HEK293 (cell line): ENCODE data around the gene GIT1.

Source experiments
- CTCF ChIA-PET: fragments of 350-600 bp; formaldehyde crosslinking; extraction: SDS; loops from one replicate; lab custom pipeline; 2021; ENCODE audit warnings: antibody characterized with exemption; lab: Yijun Ruan, JAX
- POLR2A ChIA-PET: fragments of 300-600 bp; formaldehyde crosslinking; extraction: SDS; loops from one replicate; lab custom pipeline; 2020; ENCODE audit warnings: antibody characterized with exemption, inconsistent platforms; lab: Yijun Ruan, JAX
- H3K27ac ChIP-seq: fragments of 200-500 bp; sonication (Bioruptor generic); 2 replicates; pipeline ENCODE4 v1.5.1; 2014; ENCODE audit warnings: low read depth, low read length, control low read depth, inconsistent platforms; ENCODE audit errors: extremely low read depth
- H3K36me3 ChIP-seq, 2 experiments: fragments of 200-500 bp in 1 of 2; sonication (Bioruptor generic) in 1 of 2; 1 replicate in 1 of 2; 2 replicates in 1 of 2; pipeline ENCODE4 v1.5.1; 2014 to 2017; ENCODE audit warnings: inconsistent platforms in 2 of 2, low read length in 2 of 2; ENCODE audit not compliant: control insufficient read depth in 2 of 2, insufficient read depth in 1 of 2
- H3K4me1 ChIP-seq: fragments of 200-500 bp; sonication (Bioruptor generic); 2 replicates; pipeline ENCODE4 v1.5.1; 2014; ENCODE audit warnings: mild to moderate bottlenecking, low read length, inconsistent platforms; ENCODE audit not compliant: control insufficient read depth, insufficient read depth
- H3K4me3 ChIP-seq: 2 replicates; pipeline ENCODE4 v1.5.1; 2011; ENCODE audit warnings: low read depth, mild to moderate bottlenecking, control low read depth, low read length, moderate library complexity
- H3K9me3 ChIP-seq: fragments of 200-500 bp; sonication (Bioruptor generic); 2 replicates; pipeline ENCODE4 v1.5.1; 2014; ENCODE audit warnings: low read depth, low read length, inconsistent platforms; ENCODE audit not compliant: control insufficient read depth, insufficient read depth
- KLF8 ChIP-seq: fragments of 450-650 bp; formaldehyde crosslinking; IDR thresholded peaks from 2 replicates; pipeline ENCODE4 v1.5.1; 2016; ENCODE audit warnings: missing biosample characterization, missing genetic modification characterization
- RBAK ChIP-seq: fragments of 450-650 bp; formaldehyde crosslinking; IDR thresholded peaks from 2 replicates; pipeline ENCODE4 v1.5.1; 2016; ENCODE audit warnings: missing biosample characterization, missing genetic modification characterization
- SALL2 ChIP-seq: fragments of 450-650 bp; formaldehyde crosslinking; IDR thresholded peaks from 2 replicates; pipeline ENCODE4 v1.5.0; 2017; ENCODE audit warnings: missing biosample characterization, mild to moderate bottlenecking, missing genetic modification characterization, borderline replicate concordance
- SCRT1 ChIP-seq: fragments of 450-650 bp; formaldehyde crosslinking; IDR thresholded peaks from 2 replicates; pipeline ENCODE4 v1.5.1; 2016; ENCODE audit warnings: missing biosample characterization, missing genetic modification characterization, borderline replicate concordance
- SETDB1 ChIP-seq: IDR thresholded peaks from one replicate; pipeline ENCODE4 v1.6.1; 2017; ENCODE audit warnings: mild to moderate bottlenecking, low read length, moderate library complexity, mixed read lengths; ENCODE audit not compliant: insufficient read length
- TCF7L2 ChIP-seq: IDR thresholded peaks from 2 replicates; pipeline ENCODE4 v1.6.1; 2011; ENCODE audit warnings: low read depth, mild to moderate bottlenecking, inconsistent platforms, low read length, moderate library complexity, borderline replicate concordance
- ZFP37 ChIP-seq: fragments of 450-650 bp; formaldehyde crosslinking; IDR thresholded peaks from 2 replicates; pipeline ENCODE4 v1.5.1; 2016; ENCODE audit warnings: missing biosample characterization, missing genetic modification characterization
- ZNF24 ChIP-seq: fragments of 450-650 bp; formaldehyde crosslinking; IDR thresholded peaks from 2 replicates; pipeline ENCODE4 v1.5.1; 2016; ENCODE audit warnings: missing biosample characterization, missing genetic modification characterization
- ZNF366 ChIP-seq: fragments of 450-650 bp; formaldehyde crosslinking; conservative IDR thresholded peaks from 2 replicates; pipeline ENCODE4 v1.5.1; 2016; ENCODE audit warnings: missing biosample characterization, missing genetic modification characterization
- ZNF514 ChIP-seq: fragments of 450-650 bp; formaldehyde crosslinking; IDR thresholded peaks from 2 replicates; pipeline ENCODE4 v1.5.1; 2016; ENCODE audit warnings: missing biosample characterization, missing genetic modification characterization
- ZNF596 ChIP-seq: fragments of 450-650 bp; IDR thresholded peaks from 2 replicates; pipeline ENCODE4 v1.5.0; 2018; ENCODE audit warnings: missing biosample characterization, mild to moderate bottlenecking, missing genetic modification characterization, moderate library complexity
- ZNF654 ChIP-seq: fragments of 450-650 bp; formaldehyde crosslinking; IDR thresholded peaks from 2 replicates; pipeline ENCODE4 v1.5.1; 2016; ENCODE audit warnings: low read depth, missing biosample characterization, missing genetic modification characterization
- ZNF677 ChIP-seq: fragments of 450-650 bp; IDR thresholded peaks from 2 replicates; pipeline ENCODE4 v1.5.0; 2018; ENCODE audit warnings: missing biosample characterization, mild to moderate bottlenecking, missing genetic modification characterization, moderate library complexity
- ZNF791 ChIP-seq: fragments of 450-650 bp; formaldehyde crosslinking; IDR thresholded peaks from 2 replicates; pipeline ENCODE4 v1.5.1; 2016; ENCODE audit warnings: missing biosample characterization, missing genetic modification characterization
- ZNF830 ChIP-seq: fragments of 450-650 bp; IDR thresholded peaks from 2 replicates; pipeline ENCODE4 v1.5.0; 2018; ENCODE audit warnings: missing biosample characterization, missing genetic modification characterization, low read depth, mild to moderate bottlenecking, moderate library complexity
- TF ChIP-seq, protein P1 (sequence below): IDR thresholded peaks from 2 replicates; pipeline ENCODE4 v1.6.1; 2011; ENCODE audit warnings: mild to moderate bottlenecking, low read depth, low read length, borderline replicate concordance
- TF ChIP-seq, protein P2 (sequence below): fragments of 450-650 bp; IDR thresholded peaks from 2 replicates; pipeline ENCODE4 v1.5.1; 2018; ENCODE audit warnings: missing biosample characterization, mild to moderate bottlenecking, missing genetic modification characterization
- TF ChIP-seq, protein P3 (sequence below): fragments of 450-650 bp; formaldehyde crosslinking; IDR thresholded peaks from 2 replicates; pipeline ENCODE4 v1.5.1; 2016; ENCODE audit warnings: missing biosample characterization, missing genetic modification characterization
- TF ChIP-seq, protein P4 (sequence below): fragments of 450-650 bp; formaldehyde crosslinking; IDR thresholded peaks from 2 replicates; pipeline ENCODE4 v1.5.1; 2016; ENCODE audit warnings: missing biosample characterization, missing genetic modification characterization

The GIT1 gene

DNA sequence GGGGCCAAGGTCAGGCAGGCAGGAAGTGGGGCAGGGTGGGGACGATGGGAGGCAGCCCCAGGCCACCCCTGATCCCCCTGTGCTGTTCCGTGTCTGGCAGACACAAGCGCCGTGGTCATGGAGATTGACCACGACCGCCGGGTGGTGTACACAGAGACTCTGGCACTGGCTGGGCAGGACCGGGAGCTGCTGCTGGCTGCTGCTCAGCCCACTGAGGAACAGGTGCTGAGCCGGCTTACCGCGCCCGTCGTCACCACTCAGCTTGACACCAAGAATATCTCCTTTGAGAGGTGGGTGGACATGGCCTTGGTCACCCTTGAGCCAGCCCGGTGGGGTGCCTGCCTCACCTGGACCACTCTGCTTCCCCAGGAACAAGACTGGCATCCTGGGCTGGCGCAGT lies 19.5 kb upstream of the GIT1 start:
- Histone ChIP-seq H3K9me3 (no peaks in the 10 kb centered on the region), H3K27ac (no peak overlapping the region), H3K4me1 (no peaks in the 10 kb centered on the region), H3K4me3 (no peak overlapping the region), H3K36me3 (peaks cover 0 to 35% of the 10 kb centered on the region in 2 experiments; a peak in 1 of 3 replicates)
- ChIA-PET CTCF (interaction anchor here (2.0 kb wide), 1 partner anchor 17 kb away, joined by 10 read pairs; the partner anchor contains the start of gene ANKRD13B), POLR2A (no interaction called here)
- TF ChIP-seq TCF7L2, result no peak
- TF ChIP-seq, protein P1, sequence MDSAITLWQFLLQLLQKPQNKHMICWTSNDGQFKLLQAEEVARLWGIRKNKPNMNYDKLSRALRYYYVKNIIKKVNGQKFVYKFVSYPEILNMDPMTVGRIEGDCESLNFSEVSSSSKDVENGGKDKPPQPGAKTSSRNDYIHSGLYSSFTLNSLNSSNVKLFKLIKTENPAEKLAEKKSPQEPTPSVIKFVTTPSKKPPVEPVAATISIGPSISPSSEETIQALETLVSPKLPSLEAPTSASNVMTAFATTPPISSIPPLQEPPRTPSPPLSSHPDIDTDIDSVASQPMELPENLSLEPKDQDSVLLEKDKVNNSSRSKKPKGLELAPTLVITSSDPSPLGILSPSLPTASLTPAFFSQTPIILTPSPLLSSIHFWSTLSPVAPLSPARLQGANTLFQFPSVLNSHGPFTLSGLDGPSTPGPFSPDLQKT, result no peak
- TF ChIP-seq, protein P2, sequence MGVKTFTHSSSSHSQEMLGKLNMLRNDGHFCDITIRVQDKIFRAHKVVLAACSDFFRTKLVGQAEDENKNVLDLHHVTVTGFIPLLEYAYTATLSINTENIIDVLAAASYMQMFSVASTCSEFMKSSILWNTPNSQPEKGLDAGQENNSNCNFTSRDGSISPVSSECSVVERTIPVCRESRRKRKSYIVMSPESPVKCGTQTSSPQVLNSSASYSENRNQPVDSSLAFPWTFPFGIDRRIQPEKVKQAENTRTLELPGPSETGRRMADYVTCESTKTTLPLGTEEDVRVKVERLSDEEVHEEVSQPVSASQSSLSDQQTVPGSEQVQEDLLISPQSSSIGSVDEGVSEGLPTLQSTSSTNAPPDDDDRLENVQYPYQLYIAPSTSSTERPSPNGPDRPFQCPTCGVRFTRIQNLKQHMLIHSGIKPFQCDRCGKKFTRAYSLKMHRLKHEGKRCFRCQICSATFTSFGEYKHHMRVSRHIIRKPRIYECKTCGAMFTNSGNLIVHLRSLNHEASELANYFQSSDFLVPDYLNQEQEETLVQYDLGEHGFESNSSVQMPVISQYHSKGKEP (tag by site-specific recombination), result no peak
- TF ChIP-seq ZNF654, result no peak
- TF ChIP-seq, protein P3, sequence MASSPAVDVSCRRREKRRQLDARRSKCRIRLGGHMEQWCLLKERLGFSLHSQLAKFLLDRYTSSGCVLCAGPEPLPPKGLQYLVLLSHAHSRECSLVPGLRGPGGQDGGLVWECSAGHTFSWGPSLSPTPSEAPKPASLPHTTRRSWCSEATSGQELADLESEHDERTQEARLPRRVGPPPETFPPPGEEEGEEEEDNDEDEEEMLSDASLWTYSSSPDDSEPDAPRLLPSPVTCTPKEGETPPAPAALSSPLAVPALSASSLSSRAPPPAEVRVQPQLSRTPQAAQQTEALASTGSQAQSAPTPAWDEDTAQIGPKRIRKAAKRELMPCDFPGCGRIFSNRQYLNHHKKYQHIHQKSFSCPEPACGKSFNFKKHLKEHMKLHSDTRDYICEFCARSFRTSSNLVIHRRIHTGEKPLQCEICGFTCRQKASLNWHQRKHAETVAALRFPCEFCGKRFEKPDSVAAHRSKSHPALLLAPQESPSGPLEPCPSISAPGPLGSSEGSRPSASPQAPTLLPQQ, result no peak
- TF ChIP-seq ZNF830 (tag by site-specific recombination), result no peak
- TF ChIP-seq ZNF596, result no peak
- no peak for TF ChIP-seq ZNF24 (tag by site-specific recombination)
- TF ChIP-seq SCRT1, result no peak
- TF ChIP-seq RBAK (tag by site-specific recombination), result no peak

DNA sequence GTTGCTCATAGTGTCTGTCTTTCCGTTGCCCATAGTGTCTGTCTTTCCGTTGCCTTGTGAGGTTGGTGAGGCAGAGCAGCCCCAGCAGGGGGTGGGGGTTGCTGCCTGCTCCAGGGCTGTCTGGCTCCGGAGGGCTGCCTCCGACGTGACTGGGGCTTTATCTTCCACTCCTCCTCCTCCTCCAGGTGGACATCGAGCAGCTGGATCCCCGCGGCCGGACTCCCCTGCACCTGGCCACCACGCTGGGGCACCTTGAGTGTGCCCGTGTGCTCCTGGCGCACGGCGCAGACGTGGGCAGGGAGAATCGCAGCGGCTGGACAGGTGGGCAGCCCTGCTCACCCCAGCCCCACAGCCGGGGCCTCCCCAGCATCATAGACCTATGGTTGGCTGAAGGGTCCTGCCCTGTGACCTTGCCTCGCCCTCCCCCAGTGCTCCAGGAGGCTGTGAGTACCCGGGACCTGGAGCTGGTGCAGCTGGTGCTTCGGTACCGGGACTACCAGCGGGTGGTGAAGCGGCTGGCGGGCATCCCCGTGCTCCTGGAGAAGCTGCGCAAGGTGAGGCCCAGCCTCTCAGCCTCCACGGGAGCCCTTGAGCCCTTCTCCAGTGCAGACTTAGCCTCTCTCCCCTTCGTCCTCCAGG lies 18.2 kb upstream of the GIT1 start:
- Histone ChIP-seq H3K27ac (no peak overlapping the region), H3K4me3 (no peak overlapping the region), H3K36me3 (peaks cover 0 to 24% of the 10 kb centered on the region in 2 experiments; a peak in 2 of 3 replicates), H3K9me3 (no peaks in the 10 kb centered on the region), H3K4me1 (no peaks in the 10 kb centered on the region)
- POLR2A ChIA-PET, result no interaction called here
- CTCF ChIA-PET, result interaction anchor here (2.0 kb wide), 1 partner anchor 16 kb away, joined by 10 read pairs; the partner anchor contains the start of gene ANKRD13B
- TF ChIP-seq ZNF677 (tag by site-specific recombination) (no peak), ZNF366 (tag by site-specific recombination) (no peak), KLF8 (tag by site-specific recombination) (no peak), SALL2 (tag by site-specific recombination) (no peak), ZFP37 (no peak), TCF7L2 (no peak), ZNF791 (no peak), ZNF514 (tag by site-specific recombination) (no peak), SETDB1 (no peak)
- TF ChIP-seq, protein P4, sequence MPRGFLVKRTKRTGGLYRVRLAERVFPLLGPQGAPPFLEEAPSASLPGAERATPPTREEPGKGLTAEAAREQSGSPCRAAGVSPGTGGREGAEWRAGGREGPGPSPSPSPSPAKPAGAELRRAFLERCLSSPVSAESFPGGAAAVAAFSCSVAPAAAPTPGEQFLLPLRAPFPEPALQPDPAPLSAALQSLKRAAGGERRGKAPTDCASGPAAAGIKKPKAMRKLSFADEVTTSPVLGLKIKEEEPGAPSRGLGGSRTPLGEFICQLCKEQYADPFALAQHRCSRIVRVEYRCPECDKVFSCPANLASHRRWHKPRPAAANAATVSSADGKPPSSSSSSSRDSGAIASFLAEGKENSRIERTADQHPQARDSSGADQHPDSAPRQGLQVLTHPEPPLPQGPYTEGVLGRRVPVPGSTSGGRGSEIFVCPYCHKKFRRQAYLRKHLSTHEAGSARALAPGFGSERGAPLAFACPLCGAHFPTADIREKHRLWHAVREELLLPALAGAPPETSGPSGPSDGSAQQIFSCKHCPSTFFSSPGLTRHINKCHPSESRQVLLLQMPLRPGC, result no peak
